GM18858 (cell line): Measurements from ENCODE around the gene OPCML.

Experiments
- ATAC-seq: cut with Tn5 transposase; IDR thresholded peaks from one replicate; pipeline ENCODE4 v1.9.1; 2021; ENCODE audit not compliant: unreplicated experiment

The OPCML gene

DNA sequence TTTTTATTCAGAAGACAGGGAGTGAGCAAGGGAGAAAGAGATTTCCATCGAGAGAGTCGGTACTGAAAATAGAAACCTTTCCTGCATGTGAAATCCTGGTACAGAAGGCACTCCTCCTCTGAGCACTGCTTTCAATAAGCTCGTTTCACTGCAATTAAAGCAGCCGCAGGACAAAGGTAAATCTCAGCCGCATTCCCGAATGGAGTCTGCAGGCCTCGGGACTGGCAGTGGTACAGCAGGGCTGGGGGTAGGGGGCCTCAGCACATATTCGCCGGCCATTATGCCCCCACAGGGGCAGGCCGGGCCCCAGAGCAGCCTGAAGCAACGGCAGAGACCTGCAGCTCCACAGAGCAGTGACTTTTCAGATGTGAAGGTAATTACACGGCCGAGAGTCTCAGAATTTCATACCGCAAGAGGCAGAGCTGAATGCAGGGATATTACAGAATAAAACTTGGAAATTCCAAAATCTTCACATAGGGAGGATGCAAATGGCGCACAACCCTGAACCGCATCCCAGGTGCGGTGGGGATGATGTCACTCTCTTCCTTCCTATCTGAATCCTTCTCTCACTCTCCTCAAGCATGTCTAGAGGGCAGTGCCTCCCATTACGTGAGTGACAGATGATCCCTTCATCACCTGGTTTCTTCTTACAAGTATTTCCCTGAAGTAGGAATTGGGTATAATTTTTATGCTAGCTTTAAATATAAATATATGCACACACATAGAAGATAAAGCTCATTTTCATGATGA lies 622.1 kb downstream of the OPCML start:
- ATAC-seq: no peak

DNA sequence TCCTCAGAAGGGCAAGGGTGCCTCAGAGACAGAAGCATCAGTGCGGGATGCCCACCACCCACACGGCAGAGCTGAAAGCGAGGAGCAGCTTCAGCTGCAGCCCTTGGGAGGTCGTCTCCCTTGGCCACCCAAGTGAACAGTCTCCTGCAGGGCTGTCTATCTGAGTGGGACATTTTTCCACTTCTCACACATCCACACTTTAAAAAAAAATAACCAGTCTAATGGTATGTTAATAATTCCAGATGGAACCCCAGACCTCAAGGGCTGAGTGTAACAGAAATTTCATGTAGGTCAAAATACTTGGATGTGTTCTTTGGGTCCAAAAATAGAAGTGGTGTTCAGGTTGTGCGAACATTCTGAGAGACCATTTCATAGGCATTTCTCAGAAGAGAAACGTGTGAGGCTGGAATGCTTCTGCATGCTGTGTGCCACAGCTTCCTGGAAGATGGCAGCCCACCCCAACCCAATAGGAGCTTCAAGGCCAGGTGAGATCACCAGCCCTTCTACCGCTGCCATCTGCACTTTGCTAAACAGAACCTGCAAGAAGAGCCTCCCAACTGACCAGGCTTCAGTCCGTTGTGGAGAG lies 623.2 kb downstream of the OPCML start:
- no peak for ATAC-seq

DNA sequence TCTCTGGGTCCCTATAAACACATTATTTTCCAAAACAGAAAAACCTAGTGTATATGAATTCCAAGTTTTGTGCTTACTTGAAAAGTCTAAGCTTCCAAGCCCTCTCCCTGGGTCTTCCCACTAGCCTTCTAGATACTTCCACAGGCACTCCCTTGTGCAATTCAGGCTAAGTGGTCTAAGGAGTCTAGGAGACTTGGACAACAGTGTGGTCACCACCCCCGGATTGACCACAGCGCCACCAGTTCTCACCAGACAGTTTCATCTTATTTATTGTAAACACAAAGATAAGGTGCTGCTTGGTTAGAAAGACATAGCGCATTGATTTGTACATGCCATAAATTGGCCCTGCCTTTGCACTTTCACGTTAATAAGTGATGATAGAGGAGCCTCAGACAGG lies 623.9 kb downstream of the OPCML start:
- ATAC-seq: no peak

DNA sequence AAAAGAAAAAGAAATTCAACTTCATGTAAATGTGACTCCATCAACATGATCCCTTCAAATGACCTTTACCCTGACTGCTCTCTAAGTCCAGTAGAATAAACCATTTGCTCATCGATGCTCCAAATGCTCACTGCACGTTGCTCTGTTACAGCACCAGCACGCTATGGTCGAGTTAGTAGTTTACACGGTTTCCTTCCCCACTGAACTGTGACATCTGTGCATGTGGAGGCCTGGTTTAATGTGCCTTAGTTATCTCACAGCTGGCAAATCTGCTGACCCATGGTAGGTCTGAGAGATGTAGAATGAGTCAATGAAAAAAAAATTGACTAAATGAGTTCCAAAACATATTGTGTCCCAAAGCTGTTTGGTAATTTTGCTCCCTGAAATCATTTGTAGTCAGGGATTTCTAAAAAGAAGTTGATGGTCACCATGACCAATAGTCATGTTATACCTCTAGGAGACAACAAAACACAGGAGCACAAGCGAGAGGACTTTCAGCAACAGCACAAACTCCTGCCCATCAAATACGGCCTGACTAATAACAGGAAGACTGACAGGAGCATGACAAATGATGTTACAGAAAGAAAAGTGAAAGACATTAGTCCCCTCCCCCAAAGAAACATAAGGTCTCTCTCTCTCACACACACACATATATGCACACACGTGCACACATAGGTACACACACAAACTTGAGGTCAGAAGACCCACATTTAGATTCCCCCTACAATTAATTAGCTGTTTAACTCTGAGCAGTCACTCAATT lies 624.5 kb downstream of the OPCML start:
- no peak for ATAC-seq

DNA sequence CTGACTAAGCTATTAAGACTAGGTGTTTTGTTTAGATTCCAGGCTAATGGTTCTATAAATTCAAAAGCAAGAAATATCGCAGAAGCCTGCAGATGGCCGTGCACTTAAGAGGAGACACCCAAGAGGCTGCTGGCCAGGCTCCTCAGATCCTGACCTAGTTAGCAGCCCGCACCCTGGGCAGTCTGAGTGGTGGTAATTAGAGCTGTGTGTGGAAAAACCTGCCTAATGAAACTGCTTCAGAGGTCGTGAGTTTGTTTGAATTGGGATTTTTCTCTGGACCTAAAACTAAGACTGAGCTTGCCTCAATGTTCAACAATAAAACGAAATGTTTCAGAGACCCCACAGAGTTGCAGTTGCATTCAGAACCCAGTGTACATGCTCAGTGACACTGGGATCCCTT lies 627.7 kb downstream of the OPCML start:
- ATAC-seq: no peak

DNA sequence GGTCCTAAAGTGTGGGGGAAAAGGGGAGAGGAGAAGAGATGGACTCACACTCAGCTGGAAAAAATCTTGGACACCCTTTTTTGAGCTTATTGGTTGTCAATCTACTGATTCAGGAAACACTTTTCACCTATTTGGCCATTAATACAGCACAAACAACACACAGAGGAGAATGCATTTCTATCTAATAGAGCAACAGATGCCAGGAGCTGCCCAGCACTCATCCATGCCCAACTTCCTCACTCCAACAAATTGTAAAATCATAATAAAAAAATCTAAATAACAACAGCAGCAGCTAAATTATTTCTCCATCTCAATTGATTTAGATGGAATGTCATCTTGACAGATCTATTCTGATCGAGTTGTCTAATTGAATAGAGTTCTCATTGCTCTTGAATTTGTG lies 628.2 kb downstream of the OPCML start:
- no peak for ATAC-seq

DNA sequence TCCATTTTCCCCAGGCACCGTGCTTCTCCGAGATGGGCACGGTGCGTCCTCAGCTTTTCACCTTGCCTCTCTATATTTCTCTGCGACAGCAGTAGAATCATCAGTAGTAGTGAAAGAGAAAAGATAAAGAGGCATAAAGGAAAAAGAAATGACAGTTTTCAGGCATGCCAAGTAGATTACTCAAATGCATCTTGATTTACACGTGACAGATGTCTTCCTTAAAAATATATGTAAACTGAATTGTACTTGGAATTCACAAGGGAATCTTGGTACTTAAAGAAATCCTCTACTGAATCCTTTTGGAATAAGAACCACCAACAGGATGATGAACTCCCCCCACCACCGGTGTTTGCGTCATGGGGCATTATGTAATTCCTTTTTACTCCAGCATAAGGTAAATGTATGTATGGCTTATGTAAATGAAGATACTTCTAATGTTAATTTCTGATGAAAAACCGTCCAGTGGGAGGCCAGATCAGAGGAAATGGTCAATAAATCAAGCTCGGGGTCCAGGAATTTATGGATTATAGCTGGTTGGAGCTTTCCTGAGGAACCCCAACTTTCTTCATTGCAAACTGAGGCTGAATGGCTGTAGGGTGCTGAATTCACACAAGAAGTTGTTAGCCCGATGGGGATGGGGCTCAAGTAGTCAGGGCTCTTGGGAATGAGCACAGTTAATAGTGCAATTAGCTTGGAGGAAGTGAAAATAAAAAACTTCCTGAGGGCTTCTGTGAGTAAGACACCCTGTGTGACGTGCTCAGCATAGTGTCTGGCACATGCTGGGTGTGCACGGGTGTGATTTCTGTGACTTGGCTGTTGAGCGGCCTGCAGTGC lies 630.4 kb downstream of the OPCML start:
- ATAC-seq: no peak

DNA sequence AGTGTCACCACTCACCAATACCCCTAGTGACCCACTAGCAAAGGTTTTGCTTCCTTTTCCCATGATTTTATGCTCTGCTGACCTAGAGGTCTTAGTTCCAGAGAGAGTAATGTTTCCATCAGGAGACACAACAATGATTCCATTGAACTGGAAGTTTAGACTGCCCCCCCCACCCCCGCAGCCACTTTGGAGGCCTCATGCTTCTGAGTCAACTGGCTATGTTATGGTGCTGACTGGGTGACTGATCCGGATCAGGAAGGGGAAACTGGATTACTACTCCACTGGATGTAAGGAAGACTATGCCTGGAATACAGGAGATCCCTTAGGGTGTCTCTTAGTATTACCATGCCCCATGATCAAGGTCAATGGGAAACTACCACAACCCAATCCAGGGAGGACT lies 633.6 kb downstream of the OPCML start:
- ATAC-seq: no peak

DNA sequence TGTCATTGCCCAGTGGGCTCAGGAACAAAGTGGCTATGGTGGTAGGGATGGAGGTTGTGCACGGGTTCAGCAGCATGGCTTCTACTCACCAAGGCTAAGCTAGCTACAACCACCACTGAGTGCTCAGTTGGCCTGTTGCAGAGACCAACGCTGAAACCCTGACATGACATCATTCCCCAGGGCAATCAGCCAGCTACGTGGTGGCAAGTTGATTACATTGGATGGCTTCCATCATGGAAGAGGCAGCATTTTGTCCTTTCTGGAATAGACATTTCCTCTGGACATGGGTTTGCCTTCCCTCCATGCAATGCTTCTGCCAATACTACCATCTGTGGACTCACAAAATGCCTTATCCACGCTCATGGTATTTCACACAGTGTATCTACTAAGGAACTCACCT lies 634.3 kb downstream of the OPCML start:
- no peak for ATAC-seq

DNA sequence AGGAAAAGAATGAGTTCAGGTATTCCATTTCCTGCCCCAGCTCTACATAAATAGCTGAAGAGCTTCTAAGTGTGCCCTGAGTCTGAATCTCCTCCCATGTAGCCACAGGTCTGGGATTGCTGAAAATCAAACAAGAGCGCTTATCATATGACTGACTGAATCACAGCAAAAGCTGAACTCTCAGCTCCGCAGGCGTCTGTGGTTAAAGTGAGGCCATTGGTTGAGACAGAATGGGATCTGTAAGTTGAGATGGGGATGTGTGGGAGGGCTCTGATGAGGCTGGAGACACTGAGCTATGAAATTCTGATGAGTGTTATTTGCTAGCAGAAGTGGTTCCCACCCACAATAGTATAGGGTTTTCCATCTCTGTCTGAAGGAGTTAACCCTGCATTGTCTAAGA lies 637.0 kb downstream of the OPCML start:
- no peak for ATAC-seq

DNA sequence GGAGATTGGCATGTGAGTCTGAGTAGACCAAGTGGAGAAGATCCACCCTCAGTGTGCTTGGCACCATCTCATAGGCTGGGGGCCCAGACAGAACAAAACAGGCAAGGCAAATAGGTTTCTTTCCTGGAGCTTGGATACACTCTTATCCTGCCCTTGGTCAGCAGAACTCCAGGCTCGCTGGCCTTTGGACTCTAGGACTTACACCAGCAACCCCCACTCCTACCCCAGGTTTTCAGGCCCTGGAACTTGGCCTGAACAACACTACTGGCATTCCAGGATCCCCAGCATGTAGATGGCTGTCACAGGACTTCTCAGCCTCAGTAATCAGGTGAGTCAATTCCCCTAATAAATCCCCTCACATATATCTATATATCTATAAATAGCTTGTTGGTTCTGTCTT lies 637.7 kb downstream of the OPCML start:
- no peak for ATAC-seq

DNA sequence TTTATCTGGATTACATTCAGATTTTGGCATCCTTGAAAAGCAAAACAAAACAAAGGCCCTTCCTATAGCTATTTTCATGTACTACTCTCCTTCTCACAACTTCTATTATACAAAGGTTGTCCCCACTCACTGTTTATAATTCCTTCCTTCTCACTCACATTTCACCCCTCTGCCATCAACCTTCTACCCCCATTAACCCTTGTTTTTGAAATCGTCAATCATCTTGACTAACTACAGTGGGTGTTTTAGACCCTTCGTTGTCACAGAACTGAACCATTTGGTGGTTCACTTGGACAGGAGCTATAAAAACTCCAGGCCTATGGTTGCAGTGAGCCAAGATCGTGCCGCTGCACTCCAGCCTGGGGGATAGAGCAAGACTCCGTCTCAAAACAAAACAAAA lies 639.4 kb downstream of the OPCML start:
- no peak for ATAC-seq

DNA sequence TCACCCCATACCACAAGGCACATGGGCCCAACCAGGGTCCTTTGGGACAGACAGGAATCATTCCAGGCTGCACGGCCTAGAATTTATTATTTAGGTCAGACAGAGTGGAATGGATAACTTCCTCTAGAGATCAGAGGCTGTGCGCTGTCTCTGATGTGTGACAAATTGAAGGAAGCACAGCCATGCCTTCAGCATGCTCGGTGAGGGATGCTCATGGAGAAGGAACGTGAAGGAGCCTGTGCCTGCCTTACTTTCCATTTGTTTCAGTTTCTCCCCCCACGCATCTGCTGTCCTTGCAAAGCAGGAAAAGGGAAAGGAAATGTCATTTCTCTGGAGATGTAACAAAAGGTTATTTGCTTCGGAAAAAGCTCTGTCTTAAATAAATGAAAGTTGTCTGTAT lies 644.1 kb downstream of the OPCML start:
- ATAC-seq: no peak

DNA sequence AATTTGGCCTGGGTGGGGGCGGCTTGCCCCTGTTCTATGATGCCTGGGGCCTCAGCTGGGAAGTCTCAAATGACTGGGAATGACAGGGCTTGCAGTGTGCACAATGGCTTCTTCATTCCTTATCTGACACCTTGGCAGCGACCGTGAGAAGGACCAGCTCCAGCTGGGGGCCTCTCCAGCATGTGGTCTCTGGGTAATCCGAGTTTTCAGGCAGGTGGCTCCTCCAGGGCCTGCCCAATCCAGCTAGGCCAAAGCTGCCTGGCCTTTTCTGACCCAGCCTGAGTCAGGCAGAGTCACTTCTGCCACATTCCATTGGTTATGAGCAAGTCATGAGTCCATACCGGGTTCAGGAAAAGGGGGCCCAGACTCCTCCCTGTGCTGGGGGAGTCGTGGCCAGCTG lies 646.0 kb downstream of the OPCML start:
- no peak for ATAC-seq

DNA sequence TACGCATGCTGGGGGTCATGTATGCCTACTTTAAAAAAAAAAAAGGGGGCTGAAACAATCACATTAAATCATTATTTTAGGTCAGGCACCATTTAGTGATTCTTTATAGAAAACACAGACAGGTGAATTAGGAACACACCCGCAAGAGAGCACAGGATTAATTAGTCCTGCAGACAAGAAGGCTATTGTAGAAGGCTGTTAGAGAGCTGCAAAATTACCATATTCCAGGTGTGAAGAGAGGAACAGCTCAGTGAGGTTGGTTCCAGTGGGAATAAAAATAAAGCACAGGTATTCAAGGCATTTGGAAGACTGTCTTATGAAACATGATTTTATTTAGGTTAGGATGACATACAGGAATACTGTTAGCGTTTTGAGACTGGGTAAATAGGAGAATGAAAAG lies 649.1 kb downstream of the OPCML start:
- no peak for ATAC-seq

DNA sequence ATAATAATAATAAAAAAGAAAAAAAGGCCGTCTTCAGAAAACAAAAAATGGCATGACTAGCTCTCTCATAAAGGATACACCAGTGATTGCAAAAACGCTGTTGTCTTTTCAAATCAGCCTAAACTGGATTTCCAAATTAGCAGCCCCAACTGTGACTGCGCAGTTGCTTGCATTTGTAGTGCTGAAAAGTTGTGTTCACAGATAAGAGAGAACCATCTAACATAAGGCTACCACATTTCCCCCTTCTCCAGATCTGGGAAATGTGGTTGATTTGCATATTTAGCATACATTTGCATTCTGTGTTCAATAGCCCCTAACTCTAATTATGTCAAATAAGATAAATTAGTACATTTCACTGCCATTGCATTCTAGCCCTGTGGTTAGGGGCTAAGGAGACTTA lies 650.7 kb downstream of the OPCML start:
- no peak for ATAC-seq

DNA sequence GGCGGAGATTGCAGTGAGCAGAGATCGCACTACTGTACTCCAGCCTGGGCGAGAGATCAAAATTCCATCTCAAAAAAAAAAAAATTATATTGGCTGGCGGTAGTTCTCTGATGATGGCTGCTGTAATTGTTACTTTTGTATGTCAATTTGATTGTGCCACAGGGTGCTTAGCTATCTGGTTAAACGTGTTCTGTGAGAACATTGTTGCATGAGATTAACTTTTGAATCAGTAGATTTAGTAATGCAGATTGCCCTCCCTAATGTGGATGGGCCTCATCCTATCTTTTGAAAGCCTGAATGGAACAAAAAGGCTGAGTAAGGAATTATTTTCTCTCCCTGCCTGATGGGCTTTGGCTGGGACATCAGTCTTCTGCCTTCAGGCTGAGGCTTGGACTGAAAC lies 654.2 kb downstream of the OPCML start:
- ATAC-seq: no peak

DNA sequence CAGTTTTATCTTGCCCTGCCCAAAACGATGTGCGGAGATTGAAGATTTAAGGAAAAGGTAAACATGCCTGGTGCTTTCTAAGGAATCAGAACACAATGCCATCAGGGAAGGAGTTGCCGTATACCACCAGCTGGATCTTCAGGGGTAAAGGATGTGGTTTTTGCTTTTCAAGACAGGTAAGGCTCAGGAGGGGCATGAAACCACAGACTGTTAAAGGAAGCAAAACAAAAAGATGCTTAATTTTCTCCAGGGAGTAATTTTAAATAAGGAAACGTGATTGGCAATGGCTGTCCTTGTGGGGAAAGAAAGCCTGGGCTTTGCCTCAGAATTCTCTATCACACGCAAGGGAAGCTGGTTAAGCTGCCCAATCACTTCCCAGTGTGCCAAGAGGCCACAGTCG lies 655.6 kb downstream of the OPCML start:
- ATAC-seq: no peak

DNA sequence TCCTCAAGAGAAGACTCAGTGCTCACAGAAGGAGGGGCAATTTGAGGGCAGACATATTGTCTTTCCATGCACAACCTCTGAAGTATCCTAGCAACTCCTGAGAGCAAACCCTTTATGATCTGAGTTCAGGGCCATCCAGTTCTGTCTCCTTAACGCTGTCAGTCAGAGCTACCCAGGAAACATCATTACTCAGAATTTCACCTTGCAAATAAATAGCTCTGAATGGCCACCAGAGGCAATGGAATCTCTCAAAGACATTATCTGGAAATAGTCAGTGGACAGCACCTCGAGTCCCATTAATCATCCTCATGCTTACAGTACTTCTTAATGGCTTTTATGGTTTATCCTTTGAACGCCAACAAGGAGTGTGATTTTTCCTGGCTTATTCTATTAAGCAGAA lies 656.1 kb downstream of the OPCML start:
- ATAC-seq: no peak

DNA sequence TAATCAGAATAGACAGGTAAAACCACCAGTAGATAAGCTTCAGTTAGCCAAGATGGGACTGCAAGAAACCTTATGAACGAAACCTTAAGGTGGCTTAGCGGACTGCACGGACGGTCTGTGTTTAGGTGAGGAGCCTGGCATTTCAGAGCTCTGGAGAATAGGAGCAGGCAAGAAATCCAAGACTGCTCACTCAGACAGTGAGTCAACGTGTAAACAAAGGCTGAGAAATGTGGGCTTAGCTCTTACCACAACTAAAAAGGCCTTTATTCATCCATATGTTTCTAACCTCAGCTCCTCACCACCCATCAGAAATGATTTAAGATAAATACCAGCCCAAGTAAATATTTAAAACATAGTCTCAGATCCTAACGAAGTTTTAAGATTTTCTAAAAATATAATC lies 657.7 kb downstream of the OPCML start:
- no peak for ATAC-seq

DNA sequence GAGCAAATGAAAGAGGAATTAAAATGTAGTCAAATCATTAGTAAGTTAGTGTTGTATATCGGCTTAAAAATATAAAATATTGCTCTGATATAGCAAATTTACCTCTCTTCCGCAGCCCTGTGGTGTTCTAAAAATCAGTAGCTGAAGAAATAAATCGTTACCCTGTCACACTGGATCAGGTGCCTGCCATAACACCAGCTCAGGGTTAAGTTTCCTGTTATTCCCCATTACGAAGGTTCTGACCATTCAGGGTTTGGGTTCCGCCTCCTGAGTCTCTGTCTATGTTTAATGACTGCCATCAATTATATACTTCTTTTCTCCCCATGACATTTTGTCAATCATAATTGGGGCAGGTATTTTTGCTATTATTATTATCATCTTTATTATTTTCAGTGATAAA lies 658.5 kb downstream of the OPCML start:
- ATAC-seq: no peak

DNA sequence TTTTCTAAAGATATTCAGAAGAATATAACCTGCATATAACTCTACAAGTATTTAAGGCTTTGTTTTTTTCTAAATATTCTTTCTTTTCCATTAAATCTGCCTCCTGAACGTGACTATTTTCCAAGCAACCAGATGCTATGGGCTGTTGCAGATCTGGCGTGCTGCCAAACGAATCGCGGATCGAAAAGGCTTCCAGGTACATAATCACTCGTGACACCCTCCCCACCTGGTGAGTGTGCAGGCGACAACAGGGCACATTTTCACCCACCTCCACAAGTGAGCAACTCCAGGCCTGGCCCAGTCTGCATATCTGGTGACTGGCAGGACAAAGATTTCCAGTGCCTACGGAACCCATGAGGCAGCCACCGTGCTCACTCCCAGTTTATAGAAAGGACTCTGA lies 660.1 kb downstream of the OPCML start:
- no peak for ATAC-seq
